GM19397 (cell line): ENCODE results near the gene ELANE.

Source experiments
- ATAC-seq: cut with Tn5 transposase; IDR thresholded peaks from one replicate; pipeline ENCODE4 v1.9.1; 2021; ENCODE audit warnings: mild to moderate bottlenecking, moderate library complexity; ENCODE audit not compliant: unreplicated experiment

The ELANE gene

DNA sequence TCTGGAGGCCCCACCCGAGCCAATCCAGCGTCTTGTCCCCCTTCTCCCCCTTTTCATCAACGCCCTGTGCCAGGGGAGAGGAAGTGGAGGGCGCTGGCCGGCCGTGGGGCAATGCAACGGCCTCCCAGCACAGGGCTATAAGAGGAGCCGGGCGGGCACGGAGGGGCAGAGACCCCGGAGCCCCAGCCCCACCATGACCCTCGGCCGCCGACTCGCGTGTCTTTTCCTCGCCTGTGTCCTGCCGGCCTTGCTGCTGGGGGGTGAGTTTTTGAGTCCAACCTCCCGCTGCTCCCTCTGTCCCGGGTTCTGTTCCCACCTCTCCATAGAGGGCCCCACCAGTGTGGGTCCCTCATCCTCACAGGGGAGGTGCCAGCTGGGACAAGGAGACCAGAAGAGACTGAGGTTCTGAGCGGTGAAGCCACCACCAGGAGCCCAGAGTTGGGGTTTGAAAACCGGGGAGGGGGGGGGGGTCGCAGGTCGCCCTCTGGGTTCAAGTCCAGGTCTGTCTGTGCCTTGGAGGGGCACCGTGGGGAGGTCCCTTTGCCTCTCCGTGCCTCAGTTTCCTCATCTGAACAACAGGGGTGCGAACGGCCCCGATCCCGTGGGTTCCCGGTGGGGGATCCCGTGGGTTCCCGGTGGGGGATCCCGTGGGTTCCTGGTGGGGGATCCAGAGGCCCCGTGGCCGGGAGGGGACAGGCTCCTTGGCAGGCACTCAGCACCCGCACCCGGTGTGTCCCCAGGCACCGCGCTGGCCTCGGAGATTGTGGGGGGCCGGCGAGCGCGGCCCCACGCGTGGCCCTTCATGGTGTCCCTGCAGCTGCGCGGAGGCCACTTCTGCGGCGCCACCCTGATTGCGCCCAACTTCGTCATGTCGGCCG lies at the start of gene ELANE:
TSS of gene ELANE (plus strand) at position 168 of the 878 bp plus-strand sequence. CDS start at position 194, 26 bp downstream.
- no peak for ATAC-seq

DNA sequence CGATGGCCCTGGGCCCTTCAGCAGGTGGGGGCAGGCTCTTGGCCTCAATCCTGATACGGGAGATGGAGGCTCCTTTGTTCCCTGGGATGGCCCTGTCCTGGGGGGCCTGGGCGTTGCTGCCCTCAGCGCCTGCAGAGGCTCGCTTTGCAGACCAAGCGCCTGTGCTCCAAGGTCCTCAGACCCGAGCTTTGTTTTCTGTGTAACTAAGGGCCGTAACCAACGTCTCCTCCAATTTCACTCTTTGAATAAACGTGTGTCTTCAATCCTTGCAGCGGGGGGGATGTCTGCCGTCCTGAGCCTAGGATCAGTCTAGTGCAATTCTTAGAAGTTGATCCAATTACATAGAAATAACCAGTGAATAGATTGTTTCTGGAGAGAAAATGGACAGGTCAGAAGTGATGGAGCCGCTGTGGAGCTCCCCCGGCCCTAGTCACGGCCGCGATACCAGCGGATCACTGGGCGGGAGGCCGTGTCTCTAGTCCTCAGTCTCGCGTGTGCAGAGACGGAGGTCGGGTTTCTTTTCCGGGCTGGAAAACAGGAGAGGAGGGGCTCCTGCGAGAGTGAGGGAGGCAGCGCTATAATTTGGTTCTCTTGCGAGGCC lies 49.5 kb upstream of the ELANE start:
- ATAC-seq, result no peak

DNA sequence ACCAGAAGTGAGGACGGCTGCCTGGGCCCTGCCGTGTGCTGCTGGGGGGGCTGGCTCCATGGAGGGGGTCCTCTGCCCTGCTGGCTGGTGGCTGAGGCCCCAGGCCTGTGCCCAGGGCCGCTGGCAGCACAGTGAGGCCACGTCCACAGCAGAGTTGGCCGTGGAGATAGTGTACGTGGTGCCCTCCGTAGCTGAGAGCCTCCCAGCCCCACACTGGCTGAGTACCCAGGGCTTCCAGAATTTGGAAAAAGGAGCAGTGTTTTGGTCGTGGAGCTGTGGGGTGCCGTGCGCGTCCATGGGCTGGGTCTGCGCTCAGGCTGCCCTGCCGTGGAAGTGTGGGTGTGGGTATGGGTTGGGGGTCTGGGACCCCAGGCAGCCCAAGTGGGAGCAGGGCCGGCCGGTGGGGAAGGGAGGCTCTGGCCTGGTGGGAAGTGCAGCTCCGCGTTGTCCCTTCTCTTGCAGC lies 49.0 kb upstream of the ELANE start:
- ATAC-seq, result no peak

- no peak for ATAC-seq
These were observed 48.3 kb upstream of the ELANE start for GRCh38 chr19:803686-804418.

DNA sequence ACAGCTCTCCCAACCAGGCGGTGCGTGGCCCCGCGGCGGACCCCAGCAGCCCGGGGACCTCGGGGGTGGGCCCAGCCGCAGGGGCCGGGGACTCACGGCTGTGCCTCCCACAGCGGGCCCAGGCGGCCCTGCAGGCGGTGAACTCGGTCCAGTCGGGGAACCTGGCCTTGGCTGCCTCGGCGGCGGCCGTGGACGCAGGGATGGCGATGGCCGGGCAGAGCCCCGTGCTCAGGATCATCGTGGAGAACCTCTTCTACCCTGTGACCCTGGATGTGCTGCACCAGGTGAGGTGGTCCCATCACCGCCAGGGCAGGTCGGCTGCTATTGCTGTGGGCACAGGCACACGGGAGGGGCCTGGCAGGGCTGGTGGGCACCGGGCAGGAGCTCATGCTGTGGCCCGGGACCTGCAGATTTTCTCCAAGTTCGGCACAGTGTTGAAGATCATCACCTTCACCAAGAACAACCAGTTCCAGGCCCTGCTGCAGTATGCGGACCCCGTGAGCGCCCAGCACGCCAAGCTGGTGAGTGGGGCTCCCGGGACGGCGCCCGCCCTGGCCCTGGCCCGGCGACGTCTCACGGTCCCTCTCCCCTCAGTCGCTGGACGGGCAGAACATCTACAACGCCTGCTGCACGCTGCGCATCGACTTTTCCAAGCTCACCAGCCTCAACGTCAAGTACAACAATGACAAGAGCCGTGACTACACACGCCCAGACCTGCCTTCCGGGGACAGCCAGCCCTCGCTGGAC lies 47.5 kb upstream of the ELANE start:
- ATAC-seq, result no peak

DNA sequence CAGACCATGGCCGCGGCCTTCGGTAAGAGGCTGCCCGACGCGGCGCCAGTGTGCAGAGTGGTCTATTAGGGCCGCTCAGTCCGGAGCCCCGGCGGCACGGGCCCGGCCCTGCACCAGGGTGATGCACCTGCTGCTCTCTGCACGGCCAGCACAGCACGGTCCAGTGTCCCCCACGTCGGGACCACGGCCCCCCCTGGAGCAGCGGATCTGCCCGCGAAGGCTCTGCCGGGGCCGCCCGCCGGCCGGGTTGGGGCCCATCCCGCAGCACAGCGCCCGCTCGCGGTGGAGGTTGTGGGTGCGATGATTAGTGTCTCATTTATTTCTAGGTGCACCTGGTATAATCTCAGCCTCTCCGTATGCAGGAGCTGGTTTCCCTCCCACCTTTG lies 46.9 kb upstream of the ELANE start:
- ATAC-seq, result no peak

GRCh38 chr19:805600-806550 lies 46.2 kb upstream of the ELANE start:
- ATAC-seq, result no peak

DNA sequence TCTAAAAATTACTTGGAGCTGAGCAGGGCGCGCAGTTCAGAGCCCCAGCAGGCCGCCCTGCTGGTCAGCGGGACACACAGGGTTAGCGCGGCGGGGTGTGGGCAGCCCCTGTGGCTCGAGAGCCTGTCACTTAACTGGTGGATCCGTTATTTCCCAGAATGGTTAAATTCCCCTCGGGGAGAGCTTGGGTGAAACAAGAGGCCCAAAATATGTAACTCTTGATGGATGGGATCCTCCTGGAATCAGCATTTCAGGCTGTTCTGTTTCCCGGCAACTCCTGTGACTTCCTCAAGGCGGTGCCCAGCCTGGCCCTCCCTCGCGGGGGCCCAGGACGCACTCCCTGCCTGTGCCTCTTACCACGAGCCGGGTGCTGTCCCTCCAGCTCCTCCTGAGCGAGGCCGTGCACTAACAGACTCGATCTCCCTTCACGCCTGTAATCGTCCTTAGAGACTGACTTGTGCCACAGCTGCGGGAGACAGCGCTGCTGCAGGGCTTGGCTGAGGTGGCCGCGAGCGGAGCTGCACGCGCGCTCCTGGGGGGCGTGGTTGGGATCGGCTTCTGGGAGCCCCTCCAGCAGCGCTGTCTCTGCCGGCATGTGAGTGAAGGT lies 45.2 kb upstream of the ELANE start:
- ATAC-seq, result no peak

- no peak for ATAC-seq
These were observed 44.3 kb upstream of the ELANE start for GRCh38 chr19:807627-808422.

DNA sequence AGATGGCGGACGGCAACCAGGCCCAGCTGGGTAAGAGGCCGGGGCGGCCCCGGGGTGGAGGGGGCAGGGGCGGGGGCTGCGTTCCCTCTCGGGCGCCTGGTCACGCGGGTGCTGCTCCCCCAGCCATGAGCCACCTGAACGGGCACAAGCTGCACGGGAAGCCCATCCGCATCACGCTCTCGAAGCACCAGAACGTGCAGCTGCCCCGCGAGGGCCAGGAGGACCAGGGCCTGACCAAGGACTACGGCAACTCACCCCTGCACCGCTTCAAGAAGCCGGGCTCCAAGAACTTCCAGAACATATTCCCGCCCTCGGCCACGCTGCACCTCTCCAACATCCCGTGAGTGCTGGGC lies 43.7 kb upstream of the ELANE start:
- ATAC-seq, result no peak

DNA sequence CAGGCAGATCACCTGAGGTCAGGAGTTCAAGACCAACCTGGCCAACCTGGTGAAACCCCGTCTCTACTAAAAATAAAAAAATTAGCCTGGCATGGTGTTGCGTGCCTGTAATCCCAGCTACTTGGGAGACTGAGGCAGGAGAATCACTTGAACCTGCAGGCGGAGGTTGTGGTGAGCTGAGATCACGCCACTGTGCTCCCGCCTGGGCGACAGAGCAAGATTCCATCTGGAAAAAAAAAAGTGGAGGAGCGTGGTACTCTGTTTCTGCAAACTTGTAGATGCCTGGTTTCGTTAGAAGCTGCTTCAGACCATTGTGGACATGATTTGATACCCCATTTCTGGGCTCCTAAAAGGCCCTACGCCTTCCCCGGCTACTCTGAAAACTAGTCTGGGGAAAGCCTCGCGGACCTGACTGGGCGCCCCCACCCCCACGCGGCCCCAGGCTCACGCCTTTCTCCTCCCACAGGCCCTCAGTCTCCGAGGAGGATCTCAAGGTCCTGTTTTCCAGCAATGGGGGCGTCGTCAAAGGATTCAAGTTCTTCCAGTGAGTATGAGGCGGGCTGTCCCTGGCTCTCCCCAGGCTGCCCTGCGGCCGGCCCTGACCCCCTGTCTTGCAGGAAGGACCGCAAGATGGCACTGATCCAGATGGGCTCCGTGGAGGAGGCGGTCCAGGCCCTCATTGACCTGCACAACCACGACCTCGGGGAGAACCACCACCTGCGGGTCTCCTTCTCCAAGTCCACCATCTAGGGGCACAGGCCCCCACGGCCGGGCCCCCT lies 41.8 kb upstream of the ELANE start:
- no peak for ATAC-seq

GRCh38 chr19:810883-811489 lies 41.1 kb upstream of the ELANE start:
- no peak for ATAC-seq

DNA sequence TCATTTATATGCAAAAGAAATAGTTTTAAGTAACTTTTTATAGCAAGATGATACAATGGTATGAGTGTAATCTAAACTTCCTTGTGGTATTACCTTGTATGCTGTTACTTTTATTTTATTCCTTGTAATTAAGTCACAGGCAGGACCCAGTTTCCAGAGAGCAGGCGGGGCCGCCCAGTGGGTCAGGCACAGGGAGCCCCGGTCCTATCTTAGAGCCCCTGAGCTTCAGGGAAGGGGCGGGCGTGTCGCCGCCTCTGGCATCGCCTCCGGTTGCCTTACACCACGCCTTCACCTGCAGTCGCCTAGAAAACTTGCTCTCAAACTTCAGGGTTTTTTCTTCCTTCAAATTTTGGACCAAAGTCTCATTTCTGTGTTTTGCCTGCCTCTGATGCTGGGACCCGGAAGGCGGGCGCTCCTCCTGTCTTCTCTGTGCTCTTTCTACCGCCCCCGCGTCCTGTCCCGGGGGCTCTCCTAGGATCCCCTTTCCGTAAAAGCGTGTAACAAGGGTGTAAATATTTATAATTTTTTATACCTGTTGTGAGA lies 40.5 kb upstream of the ELANE start:
- ATAC-seq, result no peak

DNA sequence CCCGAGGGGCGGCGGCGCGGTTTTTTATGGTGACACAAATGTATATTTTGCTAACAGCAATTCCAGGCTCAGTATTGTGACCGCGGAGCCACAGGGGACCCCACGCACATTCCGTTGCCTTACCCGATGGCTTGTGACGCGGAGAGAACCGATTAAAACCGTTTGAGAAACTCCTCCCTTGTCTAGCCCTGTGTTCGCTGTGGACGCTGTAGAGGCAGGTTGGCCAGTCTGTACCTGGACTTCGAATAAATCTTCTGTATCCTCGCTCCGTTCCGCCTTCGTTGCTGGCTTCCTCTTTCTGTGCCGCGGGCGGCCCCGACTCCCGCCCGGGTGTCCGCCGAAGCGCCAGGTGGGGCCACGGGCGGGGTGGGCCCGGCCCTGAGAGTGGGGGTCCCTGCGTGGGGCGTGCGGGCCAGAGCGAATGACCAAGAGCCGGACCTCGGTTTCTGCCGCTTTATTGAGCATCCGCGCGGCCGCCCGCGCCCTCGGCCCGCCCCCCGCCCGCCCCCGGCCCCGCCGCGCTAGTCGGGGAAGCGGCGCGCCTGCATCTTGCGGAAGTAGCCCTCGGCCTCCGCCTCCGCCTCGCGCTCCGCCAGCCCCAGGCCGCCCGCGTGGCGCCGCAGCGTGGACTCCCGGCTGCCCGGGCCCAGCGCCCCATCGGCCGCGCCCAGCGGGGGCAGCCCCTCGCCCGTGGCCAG lies 39.9 kb upstream of the ELANE start:
- no peak for ATAC-seq

DNA sequence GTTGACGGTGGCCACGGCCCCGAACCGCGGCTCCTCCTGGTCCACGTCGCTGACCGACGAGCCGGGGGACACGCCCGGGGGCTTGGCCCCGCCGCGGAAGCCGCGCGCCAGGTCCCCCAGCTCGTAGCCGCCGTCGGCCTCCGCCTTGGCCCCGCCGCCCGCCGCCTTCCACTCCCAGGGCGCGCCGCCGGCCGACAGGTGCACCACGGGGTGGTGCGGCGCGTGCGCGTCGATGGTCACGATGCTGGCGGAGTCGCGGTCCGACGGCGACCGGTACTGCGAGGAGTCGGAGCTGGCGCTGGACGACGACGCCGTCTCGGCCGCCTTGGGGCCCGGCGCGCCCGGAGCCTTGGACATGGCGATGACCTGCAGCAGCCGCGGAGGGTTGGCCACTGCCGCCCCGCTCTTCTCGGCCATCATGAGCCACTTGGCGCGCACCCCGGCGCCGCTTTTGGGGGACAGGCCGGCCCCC lies 39.3 kb upstream of the ELANE start:
- no peak for ATAC-seq
